ENCODE measurements around the gene S100A7.

Gene S100A7

GRCh38 chr1:153476491-153477093 is 16.1 kb upstream of the S100A7 start:
- no peaks in the 10 kb centered on the region for H3K4me1 ChIP-seq (ENCODE audit: control insufficient read depth in 1 of 2, insufficient read depth in 1 of 2, low read depth in 1 of 2, low read length in 1 of 2)
- no peaks in the 10 kb centered on the region for H3K36me3 ChIP-seq
- peaks cover 36% of the 10 kb centered on the region for H3K27me3 ChIP-seq
- H3K9me3 ChIP-seq: peaks cover 11% of the 10 kb centered on the region
- TF ChIP-seq CTCF (IDR thresholded peaks at IDR 0.05): no peak
- H3K4me3 ChIP-seq (ENCODE audit: low read depth in 1 of 2, low read length in 1 of 2): no peak overlapping the region
- H3K27ac ChIP-seq: no peak overlapping the region

- Histone ChIP-seq H3K27me3 (peaks cover 23% of the 10 kb centered on the region), H3K4me1 (ENCODE audit: control insufficient read depth in 1 of 2, insufficient read depth in 1 of 2, low read depth in 1 of 2, low read length in 1 of 2) (no peaks in the 10 kb centered on the region), H3K9me3 (peaks cover 14% of the 10 kb centered on the region), H3K27ac (no peak overlapping the region), H3K4me3 (ENCODE audit: low read depth in 1 of 2, low read length in 1 of 2) (no peak overlapping the region), H3K36me3 (no peaks in the 10 kb centered on the region)
- no peak for TF ChIP-seq CTCF (IDR thresholded peaks at IDR 0.05)
Measured at GRCh38 chr1:153475282-153475681, 14.8 kb upstream of the S100A7 start.

GRCh38 chr1:153474347-153474746 is 13.9 kb upstream of the S100A7 start:
- Histone ChIP-seq H3K27me3 (peaks cover 18% of the 10 kb centered on the region), H3K4me1 (ENCODE audit: control insufficient read depth in 1 of 2, insufficient read depth in 1 of 2, low read depth in 1 of 2, low read length in 1 of 2) (no peaks in the 10 kb centered on the region), H3K27ac (no peak overlapping the region), H3K36me3 (no peaks in the 10 kb centered on the region), H3K4me3 (ENCODE audit: low read depth in 1 of 2, low read length in 1 of 2) (no peak overlapping the region), H3K9me3 (peaks cover 14% of the 10 kb centered on the region)
- no peak for TF ChIP-seq CTCF (IDR thresholded peaks at IDR 0.05)

GRCh38 chr1:153470707-153471106 is 10.3 kb upstream of the S100A7 start:
- no peak for TF ChIP-seq CTCF (IDR thresholded peaks at IDR 0.05)
- H3K36me3 ChIP-seq: no peaks in the 10 kb centered on the region
- H3K27me3 ChIP-seq: peaks cover 14% of the 10 kb centered on the region
- no peak overlapping the region for H3K4me3 ChIP-seq (ENCODE audit: low read depth in 1 of 2, low read length in 1 of 2)
- peaks cover 6 to 10% of the 10 kb centered on the region in 2 experiments for H3K4me1 ChIP-seq (ENCODE audit: control insufficient read depth in 1 of 2, insufficient read depth in 1 of 2, low read depth in 1 of 2, low read length in 1 of 2)
- no peak overlapping the region for H3K27ac ChIP-seq
- H3K9me3 ChIP-seq: peaks cover 14% of the 10 kb centered on the region

GRCh38 chr1:153466908-153467307 is 6.5 kb upstream of the S100A7 start:
- Histone ChIP-seq H3K27ac (no peak overlapping the region), H3K27me3 (peaks cover 41% of the 10 kb centered on the region), H3K4me1 (ENCODE audit: control insufficient read depth in 1 of 2, insufficient read depth in 1 of 2, low read depth in 1 of 2, low read length in 1 of 2) (peaks cover 9 to 12% of the 10 kb centered on the region in 2 experiments), H3K36me3 (no peaks in the 10 kb centered on the region), H3K9me3 (peaks cover 6% of the 10 kb centered on the region), H3K4me3 (ENCODE audit: low read depth in 1 of 2, low read length in 1 of 2) (no peak overlapping the region)
- no peak for TF ChIP-seq CTCF (IDR thresholded peaks at IDR 0.05)

Measured in neutrophil (primary cell).